Heart left ventricle (tissue), 13 donors: ENCODE data around the gene IL31RA.

Source experiments
- CTCF ChIP-seq, 12 donors: fragments of 200-600 bp; sonication (generic) in 4 of 12; IDR thresholded peaks; one replicate each; pipeline versions ENCODE4 v1.5.0 to v1.8.0; 2018 to 2022; ENCODE audit warnings: antibody characterized with exemption in 12 of 12, mild to moderate bottlenecking in 5 of 12
- POLR2A ChIP-seq, 2 donors: fragments of 450-650 bp; IDR thresholded peaks; one replicate each; pipeline ENCODE4 v1.6.1; 2017; ENCODE audit warnings: antibody characterized with exemption in 2 of 2, mild to moderate bottlenecking in 2 of 2, moderate library complexity in 2 of 2
- donor health status: ischemic (EF 13 %, LVEDD 7.1; RV severe dilation, severe dysfunction).
- donor health status: DM: no; HTN: yes; CAD: no.
- donor health status: DM: no; HTN: no; CAD: no.
- donor health status: ischemic (EF 25% LVEDD 6.9; RV normal size, moderate dysfunction).
- donor health status: ischemic (EF 25% LVEDD 5.7; RV mildly dilated, moderate dysfunction).
- donor health status: ischemic (EF 35%, LVEDD 5.7; RV mildly dilated, moderate dysfunction).
- donor health status: nonischemic (EF 11% LVEDD 7.7; RV severe dilation, severe dysfunction).
- donor health status: DM: yes; HTN: yes; CAD: no.
- donor health status: PGD.
- donor health status: ischemic (EF 29% LVEDD 5.4; RV normal size, mild dysfunction).
- donor health status: nonischemic (EF 23%, LVEDD 6.1; RV moderate dilation, normal function).

- TF ChIP-seq CTCF (IDR thresholded peaks at IDR 0.05), result no peak
- TF ChIP-seq POLR2A (IDR thresholded peaks at IDR 0.05), result no peak
These were observed 115.1 kb downstream of the IL31RA start for GRCh38 chr5:55966284-55966683.
